Loucy (cell line): ENCODE measurements around the gene TUBA3D.
"Not testable (repeated sequence)": the region's sequence is repeated elsewhere in the genome, so short reads cannot be mapped to it uniquely, and the experiment has no call there.

Experiments
- CTCF ChIP-seq: fragments of 200-600 bp; sonication (generic); conservative IDR thresholded peaks from 2 replicates; pipeline ENCODE4 v1.5.1; 2014; ENCODE audit warnings: mild to moderate bottlenecking, antibody characterized with exemption, low read length
- EZH2phosphoT487 ChIP-seq: fragments of 200-600 bp; IDR thresholded peaks from 2 replicates; pipeline ENCODE4 v1.6.1; 2018; ENCODE audit warnings: antibody characterized with exemption, mild to moderate bottlenecking, moderate library complexity, borderline replicate concordance

GRCh38 chr2:131445515-131445797, 30.5 kb upstream of the TUBA3D start:
- not testable (repeated sequence) for TF ChIP-seq CTCF, EZH2phosphoT487
